Motor neuron (in vitro differentiated cells): ENCODE data around the gene TWIST2. TPM values are rescaled to one million over a fixed set of nuclear protein-coding genes. Genes with fewer than 3 reads are reported as not detected.

ENCODE experiments used
- ATAC-seq, 8 experiments: fragments of 200-7000 bp; cut with Tn5 transposase; replicated peaks in 6 of 8; 2 replicates each; pipeline ENCODE4 v1.8.0; 2021; ENCODE audit warnings: mild to moderate bottlenecking in 8 of 8, moderate library complexity in 8 of 8
- H3K27ac ChIP-seq, 2 donors: fragments of 250-450 bp; sonication (Bioruptor Pico); 2 replicates each; pipeline ENCODE4 v1.9.0; 2021; ENCODE audit warnings: antibody characterized with exemption in 2 of 2, mild to moderate bottlenecking in 2 of 2, moderate library complexity in 1 of 2
- H3K4me1 ChIP-seq, 2 donors: fragments of 250-450 bp; sonication (Bioruptor Pico); replicated peaks in 1 of 2; 2 replicates each; pipeline ENCODE4 v1.6.1; 2021; ENCODE audit warnings: antibody characterized with exemption in 2 of 2, mild to moderate bottlenecking in 2 of 2, moderate library complexity in 1 of 2
- H3K4me3 ChIP-seq, 5 donors: fragments of 250-450 bp; sonication (Bioruptor Pico); 2 replicates each; pipeline ENCODE4 v1.9.0; 2021; ENCODE audit warnings: antibody characterized with exemption in 5 of 5, mild to moderate bottlenecking in 5 of 5, moderate library complexity in 4 of 5
- WGBS, 10 experiments: fragments of 450-650 bp; shearing (Covaris generic); methylation state at CpG; one replicate each; pipeline ENCODE4 v1.0.0; 2022; 5-methylcytosine and 5-hydroxymethylcytosine counted together
- in situ Hi-C, 9 experiments: fragments of 400-800 bp; cut with MboI; loops; one replicate each; pipeline ENCODE4 v1.15.0; 2021; ENCODE audit warnings: low sequenced_read_pairs in 9 of 9, low pct_unique_long_range_greater_than_20kb in 2 of 9; ENCODE audit not compliant: unreplicated experiment in 9 of 9
- total RNA-seq, 8 experiments: library from RNA; unstranded; fragments of 300-600 nt; gene quantifications; 2 replicates each; pipeline versions ENCODE4 v1.2.3 to v1.2.4, GENCODE V29; 2022

Gene TWIST2
- total RNA-seq, 8 experiments from 2014 or later = 1.00 to 41.3 (median 9.5) TPM; not detected in 3

GRCh38 chr2:238903141-238903540 is 55.3 kb downstream of the TWIST2 start:
- 0 to 100% (median 100%) methylated on average over 1 to 2 of the region's 2 CpGs; no CpG with 5 or more reads in 5 of the 10 experiments for WGBS, 10 experiments
- Histone ChIP-seq H3K4me3 (no peak overlapping the region), H3K4me1 (peaks cover 7 to 11% of the 10 kb centered on the region in 2 donors), H3K27ac (no peak overlapping the region)
- in situ Hi-C loops = no loop called here
- no peak for ATAC-seq

- ATAC-seq = no peak
- no peak overlapping the region for H3K27ac ChIP-seq
- WGBS, 10 experiments = 49 to 100% (median 85%) methylated on average over 1 to 3 of the region's 3 CpGs; no CpG with 5 or more reads in 2 of the 10 experiments
- H3K4me3 ChIP-seq = no peak overlapping the region
- in situ Hi-C loops = no loop called here
- H3K4me1 ChIP-seq = peaks cover 7 to 12% of the 10 kb centered on the region in 2 donors
These were observed 56.3 kb downstream of the TWIST2 start for GRCh38 chr2:238904177-238904576.

GRCh38 chr2:238904716-238905115 is 56.8 kb downstream of the TWIST2 start:
- ATAC-seq = no peak
- Histone ChIP-seq H3K4me1 (peaks cover 13 to 17% of the 10 kb centered on the region in 2 donors), H3K27ac (no peak overlapping the region), H3K4me3 (no peak overlapping the region)
- in situ Hi-C loops = no loop called here
- WGBS, 10 experiments = 37 to 100% (median 83%) methylated on average over 1 to 3 of the region's 3 CpGs

- H3K27ac ChIP-seq = no peak overlapping the region
- WGBS, 10 experiments = 13 to 100% (median 73%) methylated on average over 1 to 8 of the region's 13 CpGs; no CpG with 5 or more reads in 4 of the 10 experiments
- ATAC-seq = peak in 6 of 8 experiments; percentile 18 to 60 (median 54)
- in situ Hi-C loops = no loop called here
- peaks cover 13 to 19% of the 10 kb centered on the region in 2 donors for H3K4me1 ChIP-seq
- no peak overlapping the region for H3K4me3 ChIP-seq
These were observed 57.3 kb downstream of the TWIST2 start for GRCh38 chr2:238905224-238905623.

GRCh38 chr2:238905644-238906043 is 57.8 kb downstream of the TWIST2 start:
- Histone ChIP-seq H3K4me1 (peaks cover 13 to 19% of the 10 kb centered on the region in 2 donors), H3K4me3 (no peak overlapping the region)

GRCh38 chr2:238906254-238906935 is 58.5 kb downstream of the TWIST2 start:
- peak in 1 of 8 experiments; percentile 9 for ATAC-seq
- Histone ChIP-seq H3K4me1 (peaks cover 13 to 19% of the 10 kb centered on the region in 2 donors), H3K4me3 (no peak overlapping the region), H3K27ac (no peak overlapping the region)
- WGBS, 10 experiments = 89 to 100% (median 100%) methylated on average over 1 to 4 of the region's 20 CpGs; no CpG with 5 or more reads in 5 of the 10 experiments
- in situ Hi-C loops = no loop called here

More at GRCh38 chr2:238905644-238906043, 57.8 kb downstream of the TWIST2 start:
- H3K27ac ChIP-seq = no peak overlapping the region
- in situ Hi-C loops = no loop called here
- 63 to 93% (median 77%) methylated on average over 3 to 17 of the region's 28 CpGs; no CpG with 5 or more reads in 6 of the 10 experiments for WGBS, 10 experiments
- no peak for ATAC-seq

- no peak overlapping the region for H3K27ac ChIP-seq
- in situ Hi-C loops = no loop called here
- no peak overlapping the region for H3K4me3 ChIP-seq
- H3K4me1 ChIP-seq = peaks cover 13 to 20% of the 10 kb centered on the region in 2 donors
- ATAC-seq = peak in 3 of 8 experiments; percentile 4 to 14 (median 7)
- 87 to 100% (median 100%) methylated on average over 1 to 4 of the region's 24 CpGs; no CpG with 5 or more reads in 6 of the 10 experiments for WGBS, 10 experiments
These were observed 59.2 kb downstream of the TWIST2 start for GRCh38 chr2:238906936-238907716.

GRCh38 chr2:238907717-238908173 is 59.9 kb downstream of the TWIST2 start:
- peaks cover 15 to 27% of the 10 kb centered on the region in 2 donors for H3K4me1 ChIP-seq
- in situ Hi-C loops = no loop called here

GRCh38 chr2:238908960-238909951 is 61.4 kb downstream of the TWIST2 start:
- ATAC-seq = peak; percentile 18 to 54 (median 32)
- peaks cover 18 to 32% of the 10 kb centered on the region in 2 donors for H3K4me1 ChIP-seq
- WGBS, 10 experiments = 0 to 67% (median 32%) methylated on average over 1 to 11 of the region's 43 CpGs
- H3K27ac ChIP-seq = no peak overlapping the region
- in situ Hi-C loops = no loop called here
- no peak overlapping the region for H3K4me3 ChIP-seq

More at GRCh38 chr2:238907717-238908173, 59.9 kb downstream of the TWIST2 start:
- H3K4me3 ChIP-seq = no peak overlapping the region
- ATAC-seq = no peak
- no peak overlapping the region for H3K27ac ChIP-seq
- WGBS, 10 experiments = 88 to 100% (median 100%) methylated on average over 1 to 5 of the region's 5 CpGs; no CpG with 5 or more reads in 3 of the 10 experiments

GRCh38 chr2:238910751-238911351 is 63.0 kb downstream of the TWIST2 start:
- Histone ChIP-seq H3K27ac (no peak overlapping the region), H3K4me1 (peaks cover 11 to 21% of the 10 kb centered on the region in 2 donors), H3K4me3 (no peak overlapping the region)
- WGBS, 10 experiments = 47 to 100% (median 100%) methylated on average over 1 to 8 of the region's 10 CpGs; no CpG with 5 or more reads in 5 of the 10 experiments
- ATAC-seq = no peak
- in situ Hi-C loops = no loop called here

- no peak for ATAC-seq
- Histone ChIP-seq H3K27ac (no peak overlapping the region), H3K4me1 (peaks cover 11 to 21% of the 10 kb centered on the region in 2 donors), H3K4me3 (no peak overlapping the region)
- 70 to 100% (median 82%) methylated on average over 1 to 10 of the region's 21 CpGs; no CpG with 5 or more reads in 6 of the 10 experiments for WGBS, 10 experiments
- in situ Hi-C loops = no loop called here
These were observed 63.7 kb downstream of the TWIST2 start for GRCh38 chr2:238911376-238912227.
